Pulmonary artery endothelial cell (primary cell): Measurements from ENCODE around the gene ARID5B. TPM values are rescaled to one million over a fixed set of nuclear protein-coding genes. Genes with fewer than 3 reads are reported as not detected.

Experiments
- DNase-seq: peaks from one replicate; pipeline ENCODE4 v3.0.0-alpha.2; 2011; ENCODE audit warnings: low read depth, low spot score
- total RNA-seq: library from RNA; depleted of rRNA; stranded (reverse); fragments of >200 nt; gene quantifications from 2 replicates; pipeline ENCODE4 v1.2.3, GENCODE V29; 2014

ARID5B gene
- total RNA-seq, 1 donor from 2014 or later: 4.6 TPM

- DNase-seq: no peak
These were observed 18.0 kb upstream of the ARID5B start for GRCh38 chr10:61883371-61884025.

- DNase-seq: no peak
These were observed 13.7 kb upstream of the ARID5B start for GRCh38 chr10:61887772-61888171.

GRCh38 chr10:61888744-61889143, 12.8 kb upstream of the ARID5B start:
- no peak for DNase-seq

- DNase-seq: no peak
These were observed 11.1 kb upstream of the ARID5B start for GRCh38 chr10:61890430-61890829.

- no peak for DNase-seq
These were observed 10.6 kb upstream of the ARID5B start for GRCh38 chr10:61890881-61891409.

- DNase-seq: no peak
These were observed 9.5 kb upstream of the ARID5B start for GRCh38 chr10:61891906-61892585.

GRCh38 chr10:61892961-61893360, 8.5 kb upstream of the ARID5B start:
- DNase-seq: no peak

GRCh38 chr10:61894133-61894532, 7.4 kb upstream of the ARID5B start:
- no peak for DNase-seq

GRCh38 chr10:61895898-61896600, 5.5 kb upstream of the ARID5B start:
- DNase-seq: no peak

- DNase-seq: no peak
These were observed 4.4 kb upstream of the ARID5B start for GRCh38 chr10:61896854-61897661.

GRCh38 chr10:61897671-61898434, 3.6 kb upstream of the ARID5B start:
- DNase-seq: no peak

- DNase-seq: no peak
These were observed 3.1 kb upstream of the ARID5B start for GRCh38 chr10:61898435-61898778.

GRCh38 chr10:61899069-61899531, 2.4 kb upstream of the ARID5B start:
- DNase-seq: no peak

GRCh38 chr10:61899663-61899996, 1.9 kb upstream of the ARID5B start:
- DNase-seq: no peak

- no peak for DNase-seq
These were observed 1.3 kb upstream of the ARID5B start for GRCh38 chr10:61899997-61900828.

GRCh38 chr10:61901829-61902444, 438 bp downstream of the ARID5B start:
- DNase-seq: no peak

GRCh38 chr10:61902445-61903220, 1.1 kb downstream of the ARID5B start:
- no peak for DNase-seq

- no peak for DNase-seq
These were observed 1.9 kb downstream of the ARID5B start for GRCh38 chr10:61903221-61903927.
